K562 treated with DMSO at 1 percent for 4 hours (cell line): ENCODE measurements around the gene SAA4. TPM values are rescaled to one million over a fixed set of nuclear protein-coding genes. Genes with fewer than 3 reads are reported as not detected.

Source experiments
- total RNA-seq: library from RNA; unstranded; fragments of 300-600 nt; gene quantifications from 2 replicates; pipeline ENCODE4 v1.2.3, GENCODE V29; 2022; ENCODE audit not compliant: insufficient read depth

Gene SAA4
- total RNA-seq: not detected in 2 replicates

GRCh38 chr11:18236664-18237356 is at the start of gene SAA4:
Gene SAA4 (minus strand): TSS chr11:18236802. CDS start chr11:18235926, 876 bp downstream.

DNA sequence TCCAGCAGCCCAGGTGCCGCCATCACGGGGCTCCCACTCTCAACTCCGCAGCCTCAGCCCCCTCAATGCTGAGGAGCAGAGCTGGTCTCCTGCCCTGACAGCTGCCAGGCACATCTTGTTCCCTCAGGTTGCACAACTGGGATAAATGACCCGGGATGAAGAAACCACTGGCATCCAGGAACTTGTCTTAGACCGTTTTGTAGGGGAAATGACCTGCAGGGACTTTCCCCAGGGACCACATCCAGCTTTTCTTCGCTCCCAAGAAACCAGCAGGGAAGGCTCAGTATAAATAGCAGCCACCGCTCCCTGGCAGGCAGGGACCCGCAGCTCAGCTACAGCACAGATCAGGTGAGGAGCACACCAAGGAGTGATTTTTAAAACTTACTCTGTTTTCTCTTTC is 29.3 kb upstream of the SAA4 start, which contains the start of gene SAA1:
TSS of gene SAA1 (plus strand) at position 316 of the 400 bp plus-strand sequence. CDS start 624 bp downstream, outside the sequence.

GRCh38 chr11:18248561-18248960 is 12.0 kb upstream of the SAA4 start, which contains the start of gene SAA2:
Gene SAA2 (minus strand): TSS chr11:18248668. CDS start chr11:18248011, 657 bp downstream.

Other genes with a start within 250 kb of the SAA4 start
- gene SERGEF, start 223.8 kb downstream of the SAA4 start, total RNA-seq: 13.1 and 41.6 TPM in 2 replicates
- gene TPH1, start 190.5 kb downstream of the SAA4 start, total RNA-seq: 0.27 TPM in 1 of 2 replicates, not detected in the other
- gene SAAL1, start 130.7 kb downstream of the SAA4 start, total RNA-seq: 12.4 and 31.1 TPM in 2 replicates
- gene MRGPRX3, start 104.2 kb downstream of the SAA4 start, total RNA-seq: not detected in 2 replicates
- gene MRGPRX4, start 64.0 kb downstream of the SAA4 start, total RNA-seq: not detected in 2 replicates
- not detected in 2 replicates for gene SAA2, start 11.9 kb upstream of the SAA4 start, total RNA-seq
- gene SAA1, start 29.5 kb upstream of the SAA4 start, total RNA-seq: not detected in 2 replicates
- 16.9 and 17.5 TPM in 2 replicates for gene HPS5, start 85.3 kb upstream of the SAA4 start, total RNA-seq
- 36.7 and 41.5 TPM in 2 replicates for gene GTF2H1, start 85.8 kb upstream of the SAA4 start, total RNA-seq
- gene LDHA, start 157.8 kb upstream of the SAA4 start, total RNA-seq: 278 and 282 TPM in 2 replicates
- not detected in 2 replicates for gene LDHC, start 175.5 kb upstream of the SAA4 start, total RNA-seq
- gene LDHAL6A, start 219.1 kb upstream of the SAA4 start, total RNA-seq: not detected in 2 replicates